Karpas-422 (cell line): ENCODE measurements around the gene DVL1. TPM values are rescaled to one million over a fixed set of nuclear protein-coding genes. Genes with fewer than 3 reads are reported as not detected.

Source experiments
- DNase-seq: peaks from one replicate; pipeline ENCODE4 v3.0.0-alpha.2; 2015
- H2AFZ ChIP-seq: fragments of 200-600 bp; sonication (generic); 2 replicates; pipeline ENCODE4 v1.6.1; 2014; ENCODE audit warnings: antibody characterized with exemption, low read length, mixed read lengths
- H3K27ac ChIP-seq: fragments of 200-600 bp; sonication (generic); 2 replicates; pipeline ENCODE4 v1.5.1; 2014; ENCODE audit warnings: mild to moderate bottlenecking, low read length, moderate library complexity
- H3K27me3 ChIP-seq: fragments of 200-600 bp; sonication (generic); 2 replicates; pipeline ENCODE4 v1.6.1; 2014; ENCODE audit warnings: low read length, mixed read lengths
- H3K36me3 ChIP-seq: fragments of 200-600 bp; sonication (generic); 2 replicates; pipeline ENCODE4 v1.6.1; 2014; ENCODE audit warnings: low read length, mixed read lengths; ENCODE audit not compliant: insufficient read depth
- H3K4me1 ChIP-seq: fragments of 200-600 bp; sonication (generic); 2 replicates; pipeline ENCODE4 v1.6.1; 2014; ENCODE audit warnings: mild to moderate bottlenecking, low read length, mixed read lengths
- H3K4me2 ChIP-seq: fragments of 200-600 bp; sonication (generic); 2 replicates; pipeline ENCODE4 v1.6.1; 2014; ENCODE audit warnings: low read length, low read depth, mild to moderate bottlenecking; ENCODE audit not compliant: poor library complexity, severe bottlenecking
- H3K4me3 ChIP-seq: fragments of 200-600 bp; sonication (generic); 2 replicates; pipeline ENCODE4 v1.5.1; 2014; ENCODE audit warnings: mild to moderate bottlenecking, antibody characterized with exemption, low read length, mixed read lengths
- H3K79me2 ChIP-seq: fragments of 200-600 bp; sonication (generic); 2 replicates; pipeline ENCODE4 v1.6.1; 2014; ENCODE audit warnings: mild to moderate bottlenecking, low read length, mixed read lengths
- H3K9ac ChIP-seq: fragments of 200-600 bp; sonication (generic); 2 replicates; pipeline ENCODE4 v1.6.0; 2014; ENCODE audit warnings: low read length
- H3K9me2 ChIP-seq: fragments of 200-600 bp; sonication (generic), shearing (Covaris generic); replicated peaks from 2 replicates; pipeline ENCODE4 v1.6.0; 2014; ENCODE audit warnings: mild to moderate bottlenecking, low read length, moderate library complexity; ENCODE audit not compliant: insufficient read depth
- H3K9me3 ChIP-seq: fragments of 300-700, 200-600 bp; sonication (generic); 2 replicates; pipeline ENCODE4 v1.6.1; 2014; ENCODE audit warnings: low read length, mixed read lengths
- H4K20me1 ChIP-seq: fragments of 200-600 bp; sonication (generic); 2 replicates; pipeline ENCODE4 v1.6.1; 2014; ENCODE audit warnings: mild to moderate bottlenecking, antibody characterized with exemption, low read length, low read depth; ENCODE audit not compliant: insufficient read depth
- total RNA-seq: library from RNA; depleted of rRNA; stranded (reverse); fragments of >200 nt; shearing (Covaris generic); gene quantifications from 2 replicates; pipeline ENCODE4 v1.2.3, GENCODE V29; 2014; ENCODE audit warnings: low replicate concordance

Gene DVL1
- total RNA-seq, 1 experiment from 2014 or later, result 36.0 TPM

GRCh38 chr1:1348420-1349255, 580 bp downstream of the DVL1 start:
- Histone ChIP-seq H4K20me1 (peaks cover 46% of the 10 kb centered on the region; the same call in 1 of the 2 replicates), H3K9me2 (no peaks in the 10 kb centered on the region), H3K27ac (peak overlapping the region; percentile 86), H3K36me3 (no peaks in the 10 kb centered on the region), H3K4me2 (peak overlapping the region; percentile 94), H3K27me3 (no peaks in the 10 kb centered on the region), H3K9me3 (no peaks in the 10 kb centered on the region), H3K4me1 (peaks cover 57% of the 10 kb centered on the region), H3K79me2 (peaks cover 53% of the 10 kb centered on the region), H2AFZ (no peak overlapping the region), H3K9ac (peak overlapping the region; percentile 99), H3K4me3 (peak overlapping the region; percentile 99)
- DNase-seq, result peak; percentile 55

- DNase-seq, result peak; percentile 79
- no peaks in the 10 kb centered on the region for H3K9me2 ChIP-seq
- no peaks in the 10 kb centered on the region for H3K36me3 ChIP-seq
- H3K9ac ChIP-seq, result peak overlapping the region; percentile 99
- peaks cover 56% of the 10 kb centered on the region for H3K79me2 ChIP-seq
- H4K20me1 ChIP-seq, result peaks cover 49% of the 10 kb centered on the region; the same call in 1 of the 2 replicates
- peak overlapping the region; percentile 94 for H3K4me2 ChIP-seq
- H3K4me3 ChIP-seq, result peak overlapping the region; percentile 99
- H2AFZ ChIP-seq, result no peak overlapping the region
- peak overlapping the region; percentile 86 for H3K27ac ChIP-seq
- H3K27me3 ChIP-seq, result no peaks in the 10 kb centered on the region
- no peaks in the 10 kb centered on the region for H3K9me3 ChIP-seq
- peaks cover 49% of the 10 kb centered on the region for H3K4me1 ChIP-seq
Observed at GRCh38 chr1:1347663-1348419, 1.4 kb downstream of the DVL1 start.

- Histone ChIP-seq H3K9me2 (no peaks in the 10 kb centered on the region), H3K4me2 (peak overlapping the region; percentile 94), H3K9me3 (no peaks in the 10 kb centered on the region), H3K4me3 (peak overlapping the region; percentile 99), H4K20me1 (peaks cover 43% of the 10 kb centered on the region; the same call in 1 of the 2 replicates), H3K27ac (peak overlapping the region; percentile 86), H3K9ac (peak overlapping the region; percentile 99), H3K79me2 (peaks cover 58% of the 10 kb centered on the region), H3K27me3 (no peaks in the 10 kb centered on the region), H2AFZ (no peak overlapping the region), H3K36me3 (no peaks in the 10 kb centered on the region; the same call in 1 of the 2 replicates), H3K4me1 (peaks cover 42% of the 10 kb centered on the region)
- DNase-seq, result no peak
Observed at GRCh38 chr1:1347026-1347595, 2.1 kb downstream of the DVL1 start.

- Histone ChIP-seq H2AFZ (no peak overlapping the region), H4K20me1 (peaks cover 39% of the 10 kb centered on the region; the same call in 1 of the 2 replicates), H3K4me1 (peaks cover 36% of the 10 kb centered on the region), H3K79me2 (peaks cover 58% of the 10 kb centered on the region), H3K4me2 (peak overlapping the region; percentile 94), H3K27me3 (no peaks in the 10 kb centered on the region), H3K27ac (no peak overlapping the region), H3K36me3 (no peaks in the 10 kb centered on the region; the same call in 1 of the 2 replicates), H3K9me3 (no peaks in the 10 kb centered on the region), H3K9me2 (no peaks in the 10 kb centered on the region), H3K9ac (peak overlapping the region; percentile 99; the same call in 1 of the 2 replicates), H3K4me3 (peak overlapping the region; percentile 99; the same call in 1 of the 2 replicates)
- DNase-seq, result no peak
Observed at GRCh38 chr1:1346501-1346890, 2.7 kb downstream of the DVL1 start.

- Histone ChIP-seq H3K79me2 (peaks cover 58% of the 10 kb centered on the region), H3K4me2 (peak overlapping the region; percentile 7), H3K36me3 (no peaks in the 10 kb centered on the region; the same call in 1 of the 2 replicates), H3K9me3 (no peaks in the 10 kb centered on the region), H3K9me2 (no peaks in the 10 kb centered on the region), H3K27ac (no peak overlapping the region), H3K9ac (peak overlapping the region; percentile 20), H4K20me1 (peaks cover 39% of the 10 kb centered on the region; the same call in 1 of the 2 replicates), H3K27me3 (no peaks in the 10 kb centered on the region), H3K4me1 (peaks cover 34% of the 10 kb centered on the region), H2AFZ (no peak overlapping the region), H3K4me3 (no peak overlapping the region)
- no peak for DNase-seq
Observed at GRCh38 chr1:1345860-1346500, 3.2 kb downstream of the DVL1 start.

- no peak overlapping the region for H3K4me3 ChIP-seq
- peak overlapping the region; percentile 20; the same call in 1 of the 2 replicates for H3K9ac ChIP-seq
- H3K4me2 ChIP-seq, result peak overlapping the region; percentile 7
Observed at GRCh38 chr1:1345384-1345783, 3.8 kb downstream of the DVL1 start.

GRCh38 chr1:1344655-1345361, 4.4 kb downstream of the DVL1 start:
- Histone ChIP-seq H4K20me1 (peaks cover 39% of the 10 kb centered on the region; the same call in 1 of the 2 replicates), H3K79me2 (peaks cover 58% of the 10 kb centered on the region), H3K27me3 (no peaks in the 10 kb centered on the region), H3K4me1 (peaks cover 34% of the 10 kb centered on the region), H3K27ac (no peak overlapping the region), H3K9me2 (no peaks in the 10 kb centered on the region), H3K4me3 (no peak overlapping the region), H2AFZ (no peak overlapping the region), H3K9ac (no peak overlapping the region), H3K9me3 (no peaks in the 10 kb centered on the region), H3K4me2 (no peak overlapping the region), H3K36me3 (peaks cover 3% of the 10 kb centered on the region; the same call in 1 of the 2 replicates)
- DNase-seq, result peak; percentile 71

More at GRCh38 chr1:1345384-1345783, 3.8 kb downstream of the DVL1 start:
- peaks cover 3% of the 10 kb centered on the region; the same call in 1 of the 2 replicates for H3K36me3 ChIP-seq
- H3K9me2 ChIP-seq, result no peaks in the 10 kb centered on the region
- no peaks in the 10 kb centered on the region for H3K27me3 ChIP-seq
- H4K20me1 ChIP-seq, result peaks cover 39% of the 10 kb centered on the region; the same call in 1 of the 2 replicates
- peaks cover 58% of the 10 kb centered on the region for H3K79me2 ChIP-seq
- peaks cover 34% of the 10 kb centered on the region for H3K4me1 ChIP-seq
- DNase-seq, result no peak
- H3K27ac ChIP-seq, result no peak overlapping the region
- no peaks in the 10 kb centered on the region for H3K9me3 ChIP-seq
- no peak overlapping the region for H2AFZ ChIP-seq
